Choroid plexus epithelial cell (primary cell): ENCODE results near the gene BPHL.
"Not testable (repeated sequence)": the region's sequence is repeated elsewhere in the genome, so short reads cannot be mapped to it uniquely, and the experiment has no call there.

Experiments used
- DNase-seq: peaks from one replicate; pipeline ENCODE4 v3.0.0-alpha.2; 2010; ENCODE audit warnings: low read depth
- H3K4me3 ChIP-seq: 2 replicates; pipeline ENCODE4 v1.5.1; 2011; ENCODE audit warnings: low read depth, mild to moderate bottlenecking, control low read depth, low read length, moderate library complexity
- CTCF ChIP-seq: conservative IDR thresholded peaks from 2 replicates; pipeline ENCODE4 v1.5.1; 2011; ENCODE audit warnings: low read depth, mild to moderate bottlenecking, control low read depth, inconsistent platforms, low read length, moderate library complexity

The BPHL gene

GRCh38 chr6:3135668-3136291 is 17.3 kb downstream of the BPHL start:
- no peak for TF ChIP-seq CTCF
- no peak for DNase-seq
- H3K4me3 ChIP-seq: no peak overlapping the region

GRCh38 chr6:3136292-3137011 is 17.9 kb downstream of the BPHL start:
- no peak overlapping the region for H3K4me3 ChIP-seq
- no peak for TF ChIP-seq CTCF
- no peak for DNase-seq

- no peak for DNase-seq
- no peak for TF ChIP-seq CTCF
- no peak overlapping the region for H3K4me3 ChIP-seq
Measured at GRCh38 chr6:3137057-3137777, 18.7 kb downstream of the BPHL start.

- DNase-seq, H3K4me3 ChIP-seq: not testable (repeated sequence)
Measured at GRCh38 chr6:3137873-3138272, 19.4 kb downstream of the BPHL start.

GRCh38 chr6:3138341-3138740 is 19.8 kb downstream of the BPHL start:
- no peak for TF ChIP-seq CTCF
- no peak overlapping the region for H3K4me3 ChIP-seq
- DNase-seq: peak; percentile 67

- DNase-seq: peak; percentile 92
- TF ChIP-seq CTCF: no peak
- no peak overlapping the region for H3K4me3 ChIP-seq
Measured at GRCh38 chr6:3139090-3139903, 20.8 kb downstream of the BPHL start.

- H3K4me3 ChIP-seq: no peak overlapping the region
- no peak for DNase-seq
- no peak for TF ChIP-seq CTCF
Measured at GRCh38 chr6:3140201-3140600, 21.7 kb downstream of the BPHL start.
